ENCODE results near the gene C8G.
A peak's percentile ranks its signal among the peaks of the same experiment; 100 is the strongest.

The C8G gene

DNA sequence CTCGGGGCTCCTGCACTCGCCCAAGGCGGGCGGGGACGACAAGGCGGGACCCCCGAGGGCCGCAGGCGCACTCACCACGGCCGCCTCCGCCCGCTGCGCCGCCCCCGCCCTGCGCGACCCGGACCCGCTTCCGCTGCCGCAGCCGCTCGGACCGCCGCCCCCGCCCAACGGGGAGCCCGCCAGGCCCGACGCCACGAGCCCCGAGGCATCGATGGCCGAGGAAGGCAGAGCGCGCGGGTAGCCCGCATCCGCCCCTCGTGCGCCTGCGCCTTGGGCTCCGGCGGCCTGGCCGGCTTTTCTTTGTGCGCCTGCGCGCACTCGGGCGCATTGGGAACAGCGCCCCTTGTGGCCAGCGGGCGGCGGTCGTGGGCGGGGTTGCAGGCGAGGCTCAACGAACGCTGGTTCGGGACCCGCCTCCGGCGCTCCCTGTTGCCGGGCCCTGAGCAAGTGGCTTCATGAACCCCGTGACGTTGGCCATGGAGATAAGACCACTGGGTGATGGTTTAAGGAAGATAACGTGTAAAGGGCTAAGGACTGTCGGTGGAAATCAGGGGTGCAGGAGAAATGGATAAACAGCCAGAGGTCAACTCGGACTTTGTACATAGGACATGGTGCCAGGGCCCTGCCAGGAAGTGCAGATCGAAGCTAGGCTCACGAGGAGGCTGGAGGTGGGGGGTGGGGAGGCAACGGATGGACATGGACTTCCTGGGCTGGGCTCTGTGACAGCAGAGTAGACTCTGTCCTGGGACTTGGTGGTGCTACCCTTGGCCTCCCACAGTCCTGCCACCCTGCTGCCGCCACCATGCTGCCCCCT, at the start of gene C8G, which contains the start of gene FBXW5:
TSS of gene C8G (plus strand) at position 725 of the 814 bp plus-strand sequence. CDS start at position 803, 78 bp downstream.
TSS of gene FBXW5 (minus strand) at position 220 of the 814 bp plus-strand sequence. CDS start 655 bp downstream, outside the sequence.
- peaks cover 31 to 32% of the 10 kb centered on the region in 2 donors for H3K36me3 ChIP-seq (ENCODE audit: control insufficient read depth in 2 of 2, insufficient read depth in 2 of 2, low read length in 2 of 2)
- peak within 1 kb of the TSS; percentile 82 to 85 for H3K4me3 ChIP-seq (ENCODE audit: low read length in 2 of 2)
- H3K9me3 ChIP-seq (ENCODE audit: control insufficient read depth in 2 of 2, low read length in 2 of 2): no peaks in the 10 kb centered on the region
- H3K4me1 ChIP-seq (ENCODE audit: control insufficient read depth in 2 of 2, insufficient read depth in 2 of 2, low read length in 2 of 2): peaks cover 20 to 27% of the 10 kb centered on the region in 2 donors
- peak within 1 kb of the TSS; percentile 75 to 82 for H3K9ac ChIP-seq (ENCODE audit: low read depth in 1 of 2, low read length in 2 of 2)
- H3K27me3 ChIP-seq (ENCODE audit: control insufficient read depth in 2 of 2, insufficient read depth in 2 of 2, low read length in 2 of 2): no peaks in the 10 kb centered on the region
- H3K27ac ChIP-seq (ENCODE audit: low read depth in 2 of 2, low read length in 2 of 2): peak within 1 kb of the TSS; percentile 85 to 89

GRCh38 chr9:136896027-136896426, 49.0 kb upstream of the C8G start:
- H3K9ac ChIP-seq (ENCODE audit: low read depth in 1 of 2, low read length in 2 of 2): peak overlapping the region in 1 of 2 donors; percentile 6
- peaks cover 8 to 23% of the 10 kb centered on the region in 2 donors for H3K36me3 ChIP-seq (ENCODE audit: control insufficient read depth in 2 of 2, insufficient read depth in 2 of 2, low read length in 2 of 2)
- no peaks in the 10 kb centered on the region for H3K9me3 ChIP-seq (ENCODE audit: control insufficient read depth in 2 of 2, low read length in 2 of 2)

GRCh38 chr9:136898483-136899100, 46.5 kb upstream of the C8G start:
- Histone ChIP-seq H3K9me3 (ENCODE audit: control insufficient read depth in 2 of 2, low read length in 2 of 2) (no peaks in the 10 kb centered on the region), H3K27ac (ENCODE audit: low read depth in 2 of 2, low read length in 2 of 2) (peak overlapping the region; percentile 37 to 45), H3K9ac (ENCODE audit: low read depth in 1 of 2, low read length in 2 of 2) (no peak overlapping the region), H3K27me3 (ENCODE audit: control insufficient read depth in 2 of 2, insufficient read depth in 2 of 2, low read length in 2 of 2) (no peaks in the 10 kb centered on the region), H3K4me3 (ENCODE audit: low read length in 2 of 2) (no peak overlapping the region), H3K36me3 (ENCODE audit: control insufficient read depth in 2 of 2, insufficient read depth in 2 of 2, low read length in 2 of 2) (peaks cover 8 to 18% of the 10 kb centered on the region in 2 donors), H3K4me1 (ENCODE audit: control insufficient read depth in 2 of 2, insufficient read depth in 2 of 2, low read length in 2 of 2) (peaks cover 46 to 55% of the 10 kb centered on the region in 2 donors)

More at GRCh38 chr9:136896027-136896426, 49.0 kb upstream of the C8G start:
- H3K4me1 ChIP-seq (ENCODE audit: control insufficient read depth in 2 of 2, insufficient read depth in 2 of 2, low read length in 2 of 2): peaks cover 22 to 29% of the 10 kb centered on the region in 2 donors
- no peak overlapping the region for H3K4me3 ChIP-seq (ENCODE audit: low read length in 2 of 2)
- no peaks in the 10 kb centered on the region for H3K27me3 ChIP-seq (ENCODE audit: control insufficient read depth in 2 of 2, insufficient read depth in 2 of 2, low read length in 2 of 2)
- H3K27ac ChIP-seq (ENCODE audit: low read depth in 2 of 2, low read length in 2 of 2): no peak overlapping the region

- Histone ChIP-seq H3K4me3 (ENCODE audit: low read length in 2 of 2) (no peak overlapping the region), H3K4me1 (ENCODE audit: control insufficient read depth in 2 of 2, insufficient read depth in 2 of 2, low read length in 2 of 2) (peaks cover 46 to 55% of the 10 kb centered on the region in 2 donors), H3K36me3 (ENCODE audit: control insufficient read depth in 2 of 2, insufficient read depth in 2 of 2, low read length in 2 of 2) (peaks cover 8 to 18% of the 10 kb centered on the region in 2 donors), H3K27ac (ENCODE audit: low read depth in 2 of 2, low read length in 2 of 2) (peak overlapping the region; percentile 48 to 79), H3K27me3 (ENCODE audit: control insufficient read depth in 2 of 2, insufficient read depth in 2 of 2, low read length in 2 of 2) (no peaks in the 10 kb centered on the region), H3K9ac (ENCODE audit: low read depth in 1 of 2, low read length in 2 of 2) (no peak overlapping the region), H3K9me3 (ENCODE audit: control insufficient read depth in 2 of 2, low read length in 2 of 2) (no peaks in the 10 kb centered on the region)
Measured at GRCh38 chr9:136899196-136899595, 45.8 kb upstream of the C8G start.

DNA sequence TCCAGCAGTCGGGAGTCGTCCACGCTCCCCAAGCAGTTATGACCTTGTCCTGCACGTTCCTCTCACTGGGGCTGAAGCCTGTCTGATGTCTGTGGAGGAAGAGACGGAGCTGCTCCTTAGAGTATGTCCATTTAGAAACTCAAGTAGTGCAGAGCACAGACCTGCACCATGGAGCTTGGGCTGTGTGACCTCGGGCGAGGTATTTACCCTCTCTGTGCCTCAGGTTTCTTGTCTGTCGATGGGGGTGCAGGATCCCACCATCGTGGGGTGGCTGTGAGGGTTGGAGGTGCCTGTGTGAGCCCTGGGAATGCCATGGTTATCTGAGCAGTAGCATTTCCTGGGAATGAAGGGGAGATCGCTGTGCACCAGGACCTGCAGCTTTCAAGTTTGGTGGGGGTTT, 44.5 kb upstream of the C8G start:
- Histone ChIP-seq H3K9me3 (ENCODE audit: control insufficient read depth in 2 of 2, low read length in 2 of 2) (no peaks in the 10 kb centered on the region), H3K36me3 (ENCODE audit: control insufficient read depth in 2 of 2, insufficient read depth in 2 of 2, low read length in 2 of 2) (peaks cover 8 to 15% of the 10 kb centered on the region in 2 donors), H3K27me3 (ENCODE audit: control insufficient read depth in 2 of 2, insufficient read depth in 2 of 2, low read length in 2 of 2) (no peaks in the 10 kb centered on the region), H3K9ac (ENCODE audit: low read depth in 1 of 2, low read length in 2 of 2) (peak overlapping the region; percentile 31 to 34), H3K4me1 (ENCODE audit: control insufficient read depth in 2 of 2, insufficient read depth in 2 of 2, low read length in 2 of 2) (peaks cover 44 to 55% of the 10 kb centered on the region in 2 donors), H3K27ac (ENCODE audit: low read depth in 2 of 2, low read length in 2 of 2) (peak overlapping the region; percentile 84 to 97), H3K4me3 (ENCODE audit: low read length in 2 of 2) (no peak overlapping the region)

DNA sequence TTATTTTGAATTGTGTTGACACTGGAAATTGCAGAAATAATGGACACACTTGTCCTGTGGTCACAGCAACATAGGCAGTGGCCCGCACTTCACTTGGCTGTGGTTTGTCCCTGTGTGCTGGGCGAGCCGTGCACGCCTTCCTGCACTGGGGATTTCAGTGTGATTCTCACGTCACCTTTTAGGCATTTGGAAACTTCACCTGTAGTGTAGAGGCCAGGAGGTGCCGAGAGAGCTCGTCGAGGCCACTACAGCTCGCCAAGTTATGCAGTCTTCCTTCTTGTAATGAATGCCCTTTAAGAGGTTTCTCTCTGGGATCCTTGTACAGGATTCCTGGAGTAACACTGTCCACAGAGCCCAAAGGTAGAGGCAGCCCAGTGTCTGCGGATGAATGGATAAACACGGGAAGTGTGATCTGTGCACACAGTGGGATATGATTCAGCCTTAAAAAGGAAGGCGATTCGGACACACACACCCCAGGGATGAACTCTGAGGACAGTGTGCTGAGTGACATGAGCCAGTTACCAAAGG, 44.0 kb upstream of the C8G start:
- Histone ChIP-seq H3K27me3 (ENCODE audit: control insufficient read depth in 2 of 2, insufficient read depth in 2 of 2, low read length in 2 of 2) (no peaks in the 10 kb centered on the region), H3K4me1 (ENCODE audit: control insufficient read depth in 2 of 2, insufficient read depth in 2 of 2, low read length in 2 of 2) (peaks cover 44 to 55% of the 10 kb centered on the region in 2 donors)

GRCh38 chr9:136901516-136902258, 43.4 kb upstream of the C8G start:
- peak overlapping the region; percentile 31 to 72 for H3K9ac ChIP-seq (ENCODE audit: low read depth in 1 of 2, low read length in 2 of 2)
- H3K4me1 ChIP-seq (ENCODE audit: control insufficient read depth in 2 of 2, insufficient read depth in 2 of 2, low read length in 2 of 2): peaks cover 44 to 52% of the 10 kb centered on the region in 2 donors
- H3K27me3 ChIP-seq (ENCODE audit: control insufficient read depth in 2 of 2, insufficient read depth in 2 of 2, low read length in 2 of 2): no peaks in the 10 kb centered on the region
- H3K4me3 ChIP-seq (ENCODE audit: low read length in 2 of 2): peak overlapping the region; percentile 30 to 67
- H3K9me3 ChIP-seq (ENCODE audit: control insufficient read depth in 2 of 2, low read length in 2 of 2): no peaks in the 10 kb centered on the region
- peaks cover 11 to 15% of the 10 kb centered on the region in 2 donors for H3K36me3 ChIP-seq (ENCODE audit: control insufficient read depth in 2 of 2, insufficient read depth in 2 of 2, low read length in 2 of 2)
- peak overlapping the region; percentile 84 to 97 for H3K27ac ChIP-seq (ENCODE audit: low read depth in 2 of 2, low read length in 2 of 2)

More for the DNA sequence above, 44.0 kb upstream of the C8G start:
- Histone ChIP-seq H3K27ac (ENCODE audit: low read depth in 2 of 2, low read length in 2 of 2) (peak overlapping the region; percentile 84 to 97), H3K9me3 (ENCODE audit: control insufficient read depth in 2 of 2, low read length in 2 of 2) (no peaks in the 10 kb centered on the region), H3K9ac (ENCODE audit: low read depth in 1 of 2, low read length in 2 of 2) (peak overlapping the region; percentile 31 to 72), H3K36me3 (ENCODE audit: control insufficient read depth in 2 of 2, insufficient read depth in 2 of 2, low read length in 2 of 2) (peaks cover 8 to 15% of the 10 kb centered on the region in 2 donors), H3K4me3 (ENCODE audit: low read length in 2 of 2) (peak overlapping the region in 1 of 2 donors; percentile 67)

DNA sequence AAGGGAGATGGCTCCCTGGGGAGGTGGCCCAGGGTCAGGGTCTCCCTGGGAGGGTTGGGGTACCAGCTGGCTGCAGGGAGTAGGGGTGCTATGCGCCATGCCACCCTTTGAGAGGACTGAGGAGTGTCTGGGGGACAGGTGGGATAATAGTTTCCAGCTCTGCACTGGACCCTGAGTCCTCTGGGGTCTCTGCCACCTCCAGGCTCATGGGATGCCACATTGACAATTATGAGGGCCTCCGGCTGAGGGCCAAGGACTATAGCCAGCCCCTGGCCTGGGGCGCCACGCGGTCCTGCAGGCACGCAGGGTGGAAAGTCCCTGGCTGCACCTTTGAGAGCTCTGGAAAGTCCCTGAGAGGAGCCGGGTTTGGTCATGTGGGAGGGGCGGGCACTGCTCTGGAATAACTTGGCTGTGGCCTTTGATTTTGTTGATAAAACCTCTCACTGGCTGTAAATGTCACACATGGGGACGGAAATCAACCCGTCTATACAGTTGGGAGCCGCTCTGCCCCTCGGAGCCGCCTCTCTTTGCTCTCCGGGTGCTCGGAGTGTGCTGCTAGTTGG, 42.7 kb upstream of the C8G start:
- H3K4me3 ChIP-seq (ENCODE audit: low read length in 2 of 2): peak overlapping the region; percentile 30 to 67
- H3K4me1 ChIP-seq (ENCODE audit: control insufficient read depth in 2 of 2, insufficient read depth in 2 of 2, low read length in 2 of 2): peaks cover 44 to 52% of the 10 kb centered on the region in 2 donors
- peak overlapping the region; percentile 84 to 97 for H3K27ac ChIP-seq (ENCODE audit: low read depth in 2 of 2, low read length in 2 of 2)
- H3K9ac ChIP-seq (ENCODE audit: low read depth in 1 of 2, low read length in 2 of 2): peak overlapping the region; percentile 31 to 72
- H3K9me3 ChIP-seq (ENCODE audit: control insufficient read depth in 2 of 2, low read length in 2 of 2): no peaks in the 10 kb centered on the region
- H3K27me3 ChIP-seq (ENCODE audit: control insufficient read depth in 2 of 2, insufficient read depth in 2 of 2, low read length in 2 of 2): no peaks in the 10 kb centered on the region
- peaks cover 14 to 21% of the 10 kb centered on the region in 2 donors for H3K36me3 ChIP-seq (ENCODE audit: control insufficient read depth in 2 of 2, insufficient read depth in 2 of 2, low read length in 2 of 2)

- H3K4me1 ChIP-seq (ENCODE audit: control insufficient read depth in 2 of 2, insufficient read depth in 2 of 2, low read length in 2 of 2): peaks cover 44 to 52% of the 10 kb centered on the region in 2 donors
- H3K27me3 ChIP-seq (ENCODE audit: control insufficient read depth in 2 of 2, insufficient read depth in 2 of 2, low read length in 2 of 2): no peaks in the 10 kb centered on the region
- no peak overlapping the region for H3K4me3 ChIP-seq (ENCODE audit: low read length in 2 of 2)
- peaks cover 19 to 29% of the 10 kb centered on the region in 2 donors for H3K36me3 ChIP-seq (ENCODE audit: control insufficient read depth in 2 of 2, insufficient read depth in 2 of 2, low read length in 2 of 2)
- H3K9ac ChIP-seq (ENCODE audit: low read depth in 1 of 2, low read length in 2 of 2): peak overlapping the region; percentile 31 to 72
- H3K9me3 ChIP-seq (ENCODE audit: control insufficient read depth in 2 of 2, low read length in 2 of 2): no peaks in the 10 kb centered on the region
- H3K27ac ChIP-seq (ENCODE audit: low read depth in 2 of 2, low read length in 2 of 2): peak overlapping the region; percentile 84 to 97
Measured at GRCh38 chr9:136903041-136903554, 41.9 kb upstream of the C8G start.
